Posterior vena cava (tissue), 2 donors: ENCODE results near the gene CANT1. TPM values are rescaled to one million over a fixed set of nuclear protein-coding genes. Genes with fewer than 3 reads are reported as not detected.

Experiments used
- DNase-seq: peaks from one replicate; pipeline ENCODE4 v3.0.0-alpha.2; 2020; ENCODE audit warnings: low spot score
- intact Hi-C, 2 donors: fragments of 100-400 bp; cut with DNase I; formaldehyde crosslinking; loops; one replicate each; pipeline versions ENCODE4 v1.14.1 to v1.14.2; 2022 to 2023
- total RNA-seq, 2 donors: library from RNA; stranded (reverse); fragmentation: NEBNext Ultra II Directional; extraction: Animal tissue kit (Norgen Biotek cat#: 25700); gene quantifications; one replicate each; pipeline ENCODE4 v1.2.1, GENCODE V29; 2021
- donor health status: DM: yes; HTN: yes; CAD: no.
- donor health status: DM: yes; HTN: yes; CAD: no.

CANT1 gene
- total RNA-seq, 2 donors from 2014 or later = 29.5 to 34.7 TPM

DNA sequence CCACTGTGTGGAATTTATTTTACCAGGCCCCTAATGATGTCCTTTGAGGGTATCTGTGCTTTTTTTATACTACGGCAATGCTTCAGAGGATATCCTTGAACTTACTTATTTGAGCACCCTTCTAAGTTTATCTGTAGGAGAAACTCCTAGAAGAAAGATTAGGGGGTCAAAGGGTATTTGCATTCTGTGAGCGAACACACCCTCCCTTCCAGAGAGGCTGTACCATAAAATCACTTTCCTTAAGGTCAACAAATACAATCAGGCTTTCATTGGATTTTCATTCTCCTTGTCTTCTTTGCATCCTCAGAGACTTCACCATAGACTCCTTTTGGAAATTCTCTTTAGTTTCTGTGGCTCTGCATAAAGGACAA, 9.7 kb upstream of the CANT1 start:
- intact Hi-C loops = loop anchor here in 1 of 2 donors (10.0 kb wide), 1 partner anchor 66 kb away; no protein-coding TSS in a partner anchor
- no peak for DNase-seq

DNA sequence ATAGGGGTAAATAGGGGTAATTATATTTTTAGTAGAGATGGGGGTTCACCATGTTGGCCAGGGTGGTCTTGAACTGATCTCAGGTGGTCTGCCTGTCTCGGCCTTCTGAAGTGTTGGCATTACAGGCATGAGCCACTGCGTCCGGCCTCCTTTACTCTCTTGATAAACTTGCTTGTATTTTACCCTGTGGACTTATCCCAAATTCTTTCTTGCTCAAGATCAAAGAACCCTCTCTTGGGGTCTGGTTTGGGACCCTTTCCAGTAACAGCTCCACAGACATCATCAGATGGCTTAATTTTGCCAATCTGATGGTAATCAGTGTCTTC, 8.8 kb upstream of the CANT1 start:
- no peak for DNase-seq
- intact Hi-C loops = loop anchor here in 1 of 2 donors (10.0 kb wide), 1 partner anchor 66 kb away; no protein-coding TSS in a partner anchor

- DNase-seq = no peak
- intact Hi-C loops = loop anchor here in 1 of 2 donors (10.0 kb wide), 1 partner anchor 67 kb away; no protein-coding TSS in a partner anchor
Measured at GRCh38 chr17:79017546-79018369, 8.2 kb upstream of the CANT1 start.

DNA sequence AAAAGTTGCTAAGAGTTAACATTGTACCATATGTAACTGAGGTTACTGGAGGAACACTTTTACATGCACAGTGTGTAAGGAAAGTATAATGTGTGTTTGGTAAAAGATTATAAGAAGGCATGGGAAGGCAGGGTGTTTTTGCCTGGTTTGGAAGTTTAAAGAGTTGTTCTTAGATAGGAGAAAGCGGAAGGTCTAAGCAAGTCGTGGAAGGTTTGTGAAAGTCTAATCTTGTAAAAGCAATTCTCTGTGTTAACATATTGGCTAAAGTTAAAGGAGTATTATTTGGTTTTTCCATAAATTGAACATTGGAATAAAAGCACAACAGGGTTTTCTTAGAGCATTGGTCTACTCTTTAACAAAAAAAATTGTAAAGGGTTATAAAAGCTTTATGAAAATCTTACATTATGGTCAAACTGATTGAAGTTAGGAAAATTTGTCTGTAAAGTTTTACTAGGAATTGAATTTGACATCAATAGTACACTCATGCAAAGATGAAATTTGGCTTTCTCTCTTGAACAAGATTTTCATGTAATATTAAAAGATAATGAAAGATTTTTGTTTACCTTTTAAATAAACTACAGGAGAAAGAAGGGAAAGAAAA, 4.7 kb upstream of the CANT1 start:
- no peak for DNase-seq
- intact Hi-C loops = loop anchor here in 1 of 2 donors (10.0 kb wide), 1 partner anchor 71 kb away; no protein-coding TSS in a partner anchor

DNA sequence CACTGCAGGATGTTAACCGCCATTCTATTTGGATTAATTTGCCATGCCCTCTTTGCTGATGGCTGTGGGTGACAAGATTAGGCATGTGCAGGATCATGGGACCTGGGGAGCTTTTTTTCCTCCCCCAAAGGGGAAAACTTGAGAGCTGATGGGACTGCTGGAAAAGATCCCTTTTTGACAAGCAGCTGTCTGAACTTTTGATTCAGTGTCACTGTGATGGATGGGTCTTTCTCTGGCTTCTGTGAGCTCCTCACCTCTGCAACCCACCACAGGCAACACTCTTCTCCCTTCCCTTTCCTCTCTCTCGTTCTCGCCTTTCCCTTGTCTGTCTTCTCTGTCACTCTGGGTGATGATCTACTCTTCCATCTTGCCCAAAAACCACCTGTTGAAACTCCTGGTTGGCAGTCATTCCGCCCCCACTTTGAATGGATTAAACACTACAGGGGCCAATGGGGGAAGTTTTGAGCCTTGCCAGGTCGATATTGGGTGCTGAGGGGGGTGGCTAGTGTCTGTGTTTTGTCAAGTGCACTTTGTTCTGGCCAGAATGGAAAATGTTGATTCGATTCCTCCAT, 3.1 kb upstream of the CANT1 start:
- no peak for DNase-seq
- intact Hi-C loops = loop anchor here in 1 of 2 donors (10.0 kb wide), 1 partner anchor 72 kb away; no protein-coding TSS in a partner anchor

DNA sequence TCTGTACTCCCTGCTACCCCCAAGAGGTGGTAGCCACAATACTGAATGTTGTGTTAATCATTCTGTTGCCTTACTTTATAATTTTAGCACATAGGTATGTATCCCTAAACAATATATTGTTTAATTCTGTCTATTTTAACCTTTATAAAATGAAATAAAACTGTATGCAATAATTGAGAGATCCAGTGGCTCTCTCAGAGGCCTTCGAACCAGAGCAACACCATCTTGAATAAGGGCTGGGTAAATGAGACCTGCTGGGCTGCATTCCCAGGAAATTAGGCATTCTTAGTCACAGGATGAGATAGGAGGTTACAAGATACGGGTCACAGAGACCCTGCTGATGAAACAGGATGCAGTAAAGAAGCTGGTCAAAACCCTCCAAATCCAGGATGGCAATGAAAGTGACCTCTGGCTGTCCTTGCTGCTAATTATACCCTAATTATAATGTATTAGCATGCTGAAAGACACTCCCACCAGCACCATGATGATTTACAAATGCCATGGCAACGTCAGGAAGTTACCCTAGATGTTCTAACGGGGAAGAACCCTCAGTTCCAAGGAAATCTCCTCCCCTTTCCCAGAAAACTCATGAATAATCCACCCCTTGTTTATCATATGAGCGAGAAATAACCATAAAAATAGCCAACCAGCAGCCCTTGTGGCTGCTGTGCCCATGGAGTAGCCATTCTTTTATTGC, 2.0 kb upstream of the CANT1 start:
- no peak for DNase-seq
- intact Hi-C loops = loop anchor here in 1 of 2 donors (10.0 kb wide), 1 partner anchor 73 kb away; no protein-coding TSS in a partner anchor

DNA sequence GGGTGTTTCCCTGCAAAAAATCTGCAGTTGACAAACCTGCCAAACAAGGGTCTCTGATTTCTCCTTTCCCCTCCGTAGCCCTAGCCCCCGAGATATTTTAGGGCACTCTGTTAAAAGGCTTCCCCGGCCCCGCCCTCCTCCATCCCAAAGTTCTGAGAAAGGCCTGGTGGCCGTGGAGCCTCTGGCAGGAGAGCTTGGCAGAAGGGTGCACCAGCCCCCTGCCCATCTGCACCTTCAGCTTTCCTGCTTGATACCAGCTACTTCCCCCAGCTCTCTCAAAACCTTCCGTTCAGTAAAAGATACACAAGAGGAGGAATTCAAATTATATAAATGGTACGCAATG, 711 bp upstream of the CANT1 start:
- DNase-seq = no peak
- intact Hi-C loops = loop anchor here in 1 of 2 donors (10.0 kb wide), 1 partner anchor 75 kb away; no protein-coding TSS in a partner anchor

DNA sequence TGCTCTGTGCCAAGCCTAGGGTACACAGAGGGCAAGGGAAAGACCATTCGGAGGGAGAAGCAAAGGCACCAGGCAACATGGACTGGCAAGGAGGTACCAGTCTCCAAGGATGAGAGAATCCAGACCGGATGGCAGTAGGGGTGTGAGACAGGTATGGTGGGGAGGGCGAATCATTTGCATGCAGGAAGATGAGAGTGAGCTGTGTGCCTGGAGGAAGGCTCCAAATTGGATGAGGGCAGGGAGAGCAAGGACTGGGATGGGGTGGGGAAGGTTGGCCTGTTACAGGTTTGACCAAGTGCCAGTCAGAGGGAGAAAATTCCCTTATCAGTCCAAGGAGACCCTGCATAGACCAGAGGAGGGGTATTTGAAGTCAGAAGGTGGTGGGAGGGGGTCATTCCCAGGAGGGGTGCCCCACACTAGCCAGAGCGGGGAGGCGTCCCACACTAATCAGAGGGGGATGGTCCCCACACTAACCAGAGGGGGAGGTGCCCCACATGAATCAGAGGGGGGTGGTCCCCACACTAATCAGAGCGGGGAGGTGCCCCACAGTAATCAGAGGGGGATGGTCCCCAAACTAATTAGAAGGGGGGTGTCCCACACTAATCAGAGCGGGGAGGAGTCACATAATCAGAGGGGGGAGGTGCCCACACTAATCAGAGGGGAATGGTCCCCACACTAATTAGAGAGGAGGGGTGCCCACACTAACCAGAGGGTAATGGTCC, 737 bp downstream of the CANT1 start:
- DNase-seq = no peak
- intact Hi-C loops = no loop called here

- DNase-seq = peak; percentile 63
- intact Hi-C loops = no loop called here
Measured at GRCh38 chr17:79007504-79008381, 1.8 kb downstream of the CANT1 start.

DNA sequence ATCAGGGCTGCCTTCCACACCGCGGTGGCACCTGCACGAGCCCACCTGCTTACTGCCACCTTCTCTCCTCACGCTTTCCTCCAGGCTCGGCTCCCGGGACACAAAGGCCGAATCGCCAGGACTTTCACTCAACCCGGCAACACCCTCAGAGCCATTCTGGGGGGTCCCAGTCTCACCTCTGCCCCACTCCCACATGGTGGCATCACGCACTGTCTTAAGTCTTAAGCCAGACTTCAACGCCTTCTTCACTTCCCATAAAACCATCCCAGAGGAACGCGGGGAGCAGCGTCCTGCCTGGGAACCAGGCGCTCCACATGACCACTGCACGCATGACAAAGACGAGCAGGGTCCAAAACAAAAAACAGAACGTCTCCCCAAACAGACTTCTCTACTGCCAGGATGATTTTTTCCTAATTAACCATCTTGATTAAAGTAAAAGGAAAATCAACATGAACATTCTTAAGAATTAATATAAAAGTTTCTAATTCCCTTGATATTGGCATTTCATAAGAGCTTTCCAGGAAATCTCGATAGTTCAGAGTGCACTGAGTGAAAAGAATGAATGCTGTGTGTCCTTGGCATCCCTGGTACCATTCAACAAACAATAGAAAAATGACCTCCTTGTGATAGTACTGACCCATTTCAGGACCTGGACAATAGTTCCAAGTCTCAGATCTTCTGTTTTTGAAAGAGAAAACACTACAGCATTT, 2.6 kb downstream of the CANT1 start:
- DNase-seq = peak; percentile 52
- intact Hi-C loops = no loop called here

DNA sequence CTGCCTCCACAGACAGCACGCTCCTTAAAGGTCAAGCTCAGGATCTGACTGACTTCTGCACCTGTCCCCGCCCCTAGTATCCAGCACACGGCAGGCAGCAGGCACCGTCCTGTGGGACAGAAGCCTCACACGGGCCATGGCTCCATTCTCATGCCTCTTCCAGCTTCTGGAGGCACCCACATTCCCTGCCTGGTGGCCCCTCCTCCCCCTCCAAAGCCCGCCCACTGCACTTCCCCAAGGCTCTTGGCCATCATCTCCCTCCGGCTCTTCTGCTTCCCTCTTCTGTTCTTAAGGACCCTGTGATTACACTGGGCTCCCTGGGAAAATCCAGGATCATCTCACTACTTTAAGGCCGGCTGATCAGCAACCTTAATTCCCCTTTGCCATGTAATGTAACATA, 3.5 kb downstream of the CANT1 start:
- intact Hi-C loops = no loop called here
- DNase-seq = no peak

- intact Hi-C loops = no loop called here
- DNase-seq = peak; percentile 73
Measured at GRCh38 chr17:79005063-79005861, 4.3 kb downstream of the CANT1 start.

DNA sequence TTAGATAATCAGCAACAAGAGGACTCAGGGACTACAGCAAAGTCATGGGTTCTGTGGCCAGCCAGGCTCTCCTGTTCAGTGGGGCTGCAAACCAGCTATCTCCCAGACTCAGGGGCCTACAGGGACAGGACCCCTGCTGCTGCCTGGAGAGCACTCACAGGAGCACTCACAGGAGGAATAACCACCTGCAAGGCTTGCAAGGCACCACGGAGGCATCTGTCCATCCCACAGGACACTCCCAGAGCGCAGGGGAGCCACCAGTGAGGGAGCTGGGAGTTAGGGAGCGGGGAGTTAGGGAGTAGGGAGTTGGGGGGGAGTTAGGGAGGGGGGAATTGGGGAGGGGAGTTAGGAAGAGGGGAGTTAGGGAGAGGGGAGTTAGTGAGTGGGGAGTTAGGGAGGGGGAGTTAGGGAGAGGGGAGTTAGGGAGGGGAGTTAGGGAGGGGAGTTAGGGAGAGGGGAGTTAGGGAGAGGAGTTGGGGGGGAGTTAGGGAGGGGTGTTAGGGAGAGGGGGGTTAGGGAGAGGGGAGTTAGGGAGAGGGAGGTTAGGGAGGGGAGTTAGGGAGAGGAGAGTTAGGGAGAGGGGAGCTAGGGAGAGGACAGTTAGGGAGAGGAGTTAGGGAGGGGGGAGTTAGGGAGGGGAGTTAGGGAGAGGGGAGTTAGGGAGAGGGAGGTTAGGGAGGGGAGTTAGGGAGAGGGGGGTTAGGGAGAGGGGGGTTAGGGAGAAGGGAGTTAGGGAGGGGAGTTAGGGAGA, 5.7 kb downstream of the CANT1 start:
- DNase-seq = no peak
- intact Hi-C loops = no loop called here

DNA sequence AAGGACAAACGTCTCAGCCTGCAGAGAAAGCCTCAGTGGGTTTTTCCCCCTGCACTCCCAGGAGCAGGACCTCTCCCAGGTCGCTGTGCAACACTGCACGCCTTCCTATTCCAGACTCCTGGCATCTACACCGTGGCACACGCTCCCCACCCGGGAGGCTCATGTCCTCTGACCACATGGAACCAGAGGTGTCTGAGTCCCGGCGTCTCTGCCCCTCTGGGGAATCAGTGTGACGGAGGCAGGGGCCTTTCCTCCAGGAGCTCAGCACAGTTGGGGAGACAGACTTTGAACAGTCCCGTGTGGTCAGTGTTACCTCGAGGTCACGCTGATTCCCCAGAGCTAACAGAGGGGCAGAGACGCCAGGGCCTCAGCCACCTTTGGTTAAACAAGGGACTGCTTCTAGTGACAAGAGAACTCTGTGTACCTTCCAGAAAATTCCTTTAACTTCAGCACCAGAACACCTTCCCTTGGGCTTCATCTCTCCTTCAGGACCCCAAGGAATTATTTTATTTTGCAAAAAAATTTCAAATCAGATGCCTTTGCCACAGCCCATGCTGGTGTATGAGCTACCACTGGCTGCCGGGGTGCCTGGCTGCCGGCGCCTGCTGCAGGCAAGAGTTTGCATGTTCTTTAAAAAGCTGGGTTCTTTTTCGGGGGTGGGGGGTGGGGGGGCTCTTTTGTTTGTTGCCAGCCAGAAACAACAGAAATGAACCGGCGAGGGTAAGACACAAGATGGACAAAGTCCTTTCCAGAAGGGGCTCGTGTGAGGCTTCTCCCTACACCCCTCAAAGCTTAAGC, 6.6 kb downstream of the CANT1 start:
- intact Hi-C loops = no loop called here
- peak; percentile 62 for DNase-seq

GRCh38 chr17:79002291-79002690, 7.3 kb downstream of the CANT1 start:
- intact Hi-C loops = no loop called here
- DNase-seq = peak; percentile 67
